Thyroid gland (tissue), 4 donors: ENCODE measurements around the gene SERP1. TPM values are rescaled to one million over a fixed set of nuclear protein-coding genes. Genes with fewer than 3 reads are reported as not detected.

Experiments
- DNase-seq, 2 donors: peaks; one replicate each; pipeline ENCODE4 v3.0.0-alpha.2; 2019
- H3K27ac ChIP-seq, 3 donors: fragments of 200-600 bp; sonication (generic); 1 replicate in 2 of 3; 2 replicates in 1 of 3; pipeline ENCODE4 v1.5.1; 2016 to 2019; ENCODE audit warnings: mild to moderate bottlenecking in 1 of 3, moderate library complexity in 1 of 3
- H3K27me3 ChIP-seq: fragments of 200-600 bp; sonication (generic); one replicate; pipeline ENCODE4 v1.5.1; 2019
- H3K36me3 ChIP-seq, 2 donors: fragments of 200-600 bp; sonication (generic); one replicate each; pipeline ENCODE4 v1.5.1; 2016 to 2019
- H3K4me1 ChIP-seq, 2 donors: fragments of 200-600 bp; sonication (generic); one replicate each; pipeline ENCODE4 v1.5.1; 2017 to 2019
- H3K4me3 ChIP-seq, 3 donors: fragments of 200-600 bp; sonication (generic); replicated peaks in 1 of 3; 1 replicate in 2 of 3; 2 replicates in 1 of 3; pipeline ENCODE4 v1.5.1; 2016; ENCODE audit warnings: mild to moderate bottlenecking in 1 of 3
- H3K9me3 ChIP-seq: fragments of 200-600 bp; sonication (generic); one replicate; pipeline ENCODE4 v1.5.1; 2017
- CTCF ChIP-seq, 6 experiments: fragments of 200-600 bp in 3 of 6; fragments of 450-650 bp in 3 of 6; sonication (generic) in 3 of 6; IDR thresholded peaks; one replicate each; pipeline ENCODE4 v1.5.1; 2016 to 2019; ENCODE audit warnings: antibody characterized with exemption in 6 of 6, mild to moderate bottlenecking in 2 of 6, inconsistent platforms in 1 of 6, moderate library complexity in 1 of 6
- POLR2A ChIP-seq, 2 donors: fragments of 450-650 bp; IDR thresholded peaks; one replicate each; pipeline ENCODE4 v1.6.1; 2017; ENCODE audit warnings: antibody characterized with exemption in 2 of 2, mild to moderate bottlenecking in 2 of 2, moderate library complexity in 1 of 2
- WGBS, 2 donors: methylation state at CpG; one replicate each; pipeline ENCODE4 v1.1.5; 2017; 5-methylcytosine and 5-hydroxymethylcytosine counted together
- intact Hi-C: fragments of 100-400 bp; cut with DNase I; formaldehyde crosslinking; loops from one replicate; pipeline ENCODE4 v1.15.1; 2023
- total RNA-seq, 4 donors: library from RNA; depleted of rRNA; stranded (reverse); fragments of >200 nt; gene quantifications; one replicate each; pipeline ENCODE4 v1.2.3, GENCODE V29; 2016

The SERP1 gene
- total RNA-seq = 100 to 1,000 TPM; 146 to 355 (median 270) TPM

GRCh38 chr3:150546226-150547044, at the start of gene SERP1, which contains the start of gene EIF2A:
SERP1 (minus strand) TSS chr3:150546496; CDS start chr3:150546135, 361 bp downstream.
EIF2A (plus strand) TSS chr3:150546787; CDS start chr3:150546803, 16 bp downstream.
- peaks cover 18 to 22% of the 10 kb centered on the region in 2 donors for H3K4me1 ChIP-seq
- peak within 1 kb of the TSS; percentile 97 to 98 (median 97) for H3K27ac ChIP-seq
- peak within 1 kb of the TSS; percentile 63 to 98 (median 90) for H3K4me3 ChIP-seq
- H3K27me3 ChIP-seq = no peaks in the 10 kb centered on the region
- peaks cover 0 to 7% of the 10 kb centered on the region in 2 donors for H3K36me3 ChIP-seq
- no peaks in the 10 kb centered on the region for H3K9me3 ChIP-seq
- 0 to 1% methylated on average over 28 to 47 of the region's 86 CpGs for whole genome bisulfite sequencing, 2 donors
- peak; percentile 98 to 99 for DNase-seq
- peak in 1 of 6 experiments; percentile 18 for TF ChIP-seq CTCF (IDR thresholded peaks at IDR 0.05)
- peak; percentile 96 to 100 for TF ChIP-seq POLR2A (IDR thresholded peaks at IDR 0.05)
- intact Hi-C loops = loop anchor here (5.0 to 10.0 kb wide), 2 partner anchors 56 to 218 kb away; partner anchors contain the start of genes SELENOT and SIAH2

GRCh38 chr3:150594150-150594549, 47.9 kb upstream of the SERP1 start:
- intact Hi-C loops = no loop called here
- no peak overlapping the region for H3K27ac ChIP-seq
- no peak overlapping the region for H3K4me3 ChIP-seq
- no peaks in the 10 kb centered on the region for H3K27me3 ChIP-seq
- no peaks in the 10 kb centered on the region for H3K36me3 ChIP-seq
- no peaks in the 10 kb centered on the region for H3K4me1 ChIP-seq
- no peak for DNase-seq
- 94 to 95% methylated on average over 4 of the region's 4 CpGs for WGBS, 2 donors
- TF ChIP-seq CTCF (IDR thresholded peaks at IDR 0.05) = no peak
- TF ChIP-seq POLR2A (IDR thresholded peaks at IDR 0.05) = no peak
- H3K9me3 ChIP-seq = no peaks in the 10 kb centered on the region

- TF ChIP-seq CTCF (IDR thresholded peaks at IDR 0.05) = no peak
- no peak for TF ChIP-seq POLR2A (IDR thresholded peaks at IDR 0.05)
- Histone ChIP-seq H3K27ac (no peak overlapping the region), H3K4me1 (peaks cover 0 to 4% of the 10 kb centered on the region in 2 donors), H3K9me3 (no peaks in the 10 kb centered on the region), H3K36me3 (peaks cover 4 to 10% of the 10 kb centered on the region in 2 donors), H3K4me3 (no peak overlapping the region), H3K27me3 (no peaks in the 10 kb centered on the region)
- 50 to 66% methylated on average over 6 of the region's 6 CpGs for WGBS, 2 donors
- peak in 1 of 2 donors; percentile 18 for DNase-seq
- intact Hi-C loops = no loop called here
Measured at GRCh38 chr3:150589759-150590158, 43.5 kb upstream of the SERP1 start.

GRCh38 chr3:150588027-150588830, 41.9 kb upstream of the SERP1 start:
- no peak for TF ChIP-seq POLR2A (IDR thresholded peaks at IDR 0.05)
- TF ChIP-seq CTCF (IDR thresholded peaks at IDR 0.05) = no peak
- Histone ChIP-seq H3K36me3 (peaks cover 10 to 17% of the 10 kb centered on the region in 2 donors), H3K27ac (peak overlapping the region in 1 of 3 donors; percentile 39), H3K27me3 (no peaks in the 10 kb centered on the region), H3K9me3 (no peaks in the 10 kb centered on the region), H3K4me3 (no peak overlapping the region), H3K4me1 (peaks cover 0 to 4% of the 10 kb centered on the region in 2 donors)
- intact Hi-C loops = no loop called here
- peak; percentile 51 to 61 for DNase-seq
- WGBS, 2 donors = 33 to 38% methylated on average over 9 of the region's 9 CpGs
